K562 treated with DMSO at 1 percent for 24 hours (cell line): ENCODE measurements around the gene MYO15A. TPM values are rescaled to one million over a fixed set of nuclear protein-coding genes. Genes with fewer than 3 reads are reported as not detected.

Experiments
- total RNA-seq: library from RNA; unstranded; fragments of 300-600 nt; gene quantifications from 2 replicates; pipeline ENCODE4 v1.2.3, GENCODE V29; 2022; ENCODE audit warnings: low read depth; ENCODE audit not compliant: insufficient read depth

Gene MYO15A
- total RNA-seq: 0.29 TPM in 1 of 2 replicates, not detected in the other

GRCh38 chr17:18108401-18109312 is at the start of gene MYO15A:
Gene MYO15A (plus strand): TSS chr17:18108756. CDS start chr17:18118801, 10,045 bp downstream.

GRCh38 chr17:18087610-18088491 is 20.7 kb upstream of the MYO15A start, which contains the start of gene DRG2:
Gene DRG2 (plus strand): TSS chr17:18087948. CDS start chr17:18088024, 76 bp downstream.

GRCh38 chr17:18183334-18184142 is 75.0 kb downstream of the MYO15A start, which contains the start of gene ALKBH5:
Gene ALKBH5 (plus strand): TSS chr17:18183828. CDS start chr17:18184244, 416 bp downstream.

GRCh38 chr17:18225121-18225641 is 116.6 kb downstream of the MYO15A start, which contains the start of gene LLGL1:
Gene LLGL1 (plus strand): TSS chr17:18225635. CDS start chr17:18225683, 48 bp downstream.

Other genes with a start within 250 kb of the MYO15A start
- 12.5 and 13.6 TPM in 2 replicates for gene TOM1L2, start 136.4 kb upstream of the MYO15A start, total RNA-seq
- 0.44 and 0.57 TPM in 2 replicates for gene DRC3, start 135.9 kb upstream of the MYO15A start, total RNA-seq
- 31.3 and 31.6 TPM in 2 replicates for gene ATPAF2, start 69.6 kb upstream of the MYO15A start, total RNA-seq
- gene GID4, start 69.3 kb upstream of the MYO15A start, total RNA-seq: 4.6 and 5.4 TPM in 2 replicates
- gene DRG2, start 20.8 kb upstream of the MYO15A start, total RNA-seq: 29.4 and 34.0 TPM in 2 replicates
- 57.3 and 63.2 TPM in 2 replicates for gene ALKBH5, start 75.1 kb downstream of the MYO15A start, total RNA-seq
- gene LLGL1, start 116.9 kb downstream of the MYO15A start, total RNA-seq: 23.9 and 28.7 TPM in 2 replicates
- gene FLII, start 150.0 kb downstream of the MYO15A start, total RNA-seq: 147 and 152 TPM in 2 replicates
- gene MIEF2, start 151.9 kb downstream of the MYO15A start, total RNA-seq: 10.7 and 12.1 TPM in 2 replicates
- 21.5 and 21.6 TPM in 2 replicates for gene TOP3A, start 206.2 kb downstream of the MYO15A start, total RNA-seq
- gene SMCR8, start 206.5 kb downstream of the MYO15A start, total RNA-seq: 9.4 and 10.8 TPM in 2 replicates